Measurements from ENCODE around the gene SERPINA3. TPM values are rescaled to one million over a fixed set of nuclear protein-coding genes. Genes with fewer than 3 reads are reported as not detected.
"Not testable (repeated sequence)": the region's sequence is repeated elsewhere in the genome, so short reads cannot be mapped to it uniquely, and the experiment has no call there.

The SERPINA3 gene
- polyA plus RNA-seq (2014; cell fraction: cytosol; rRNA removed), result not detected in 2 replicates
- polyA plus RNA-seq (2014; cell fraction: nucleus; rRNA removed), result not detected in 2 replicates

DNA sequence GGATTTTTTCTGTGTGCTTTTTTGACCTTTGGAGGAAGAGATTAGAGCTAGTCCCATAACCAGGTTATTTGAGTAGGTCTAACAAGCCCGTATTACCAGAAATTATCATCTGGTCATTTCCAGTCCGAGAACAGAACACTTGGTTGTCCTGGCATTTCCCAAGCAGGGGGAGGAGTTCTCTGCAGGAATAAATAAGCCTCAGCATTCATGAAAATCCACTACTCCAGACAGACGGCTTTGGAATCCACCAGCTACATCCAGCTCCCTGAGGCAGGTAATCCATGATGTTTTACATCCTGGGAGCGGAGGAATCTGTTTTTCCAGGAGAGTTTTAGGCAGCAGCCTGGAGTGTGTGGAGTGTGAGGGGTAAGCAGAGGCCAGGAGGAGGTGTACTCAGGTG, at the start of gene SERPINA3:
TSS of gene SERPINA3 (plus strand) at position 218 of the 400 bp plus-strand sequence. CDS start 2,051 bp downstream, outside the sequence.
- DNase-seq (ENCODE audit: low spot score), result no peak

GRCh38 chr14:94562941-94563883, 49.0 kb upstream of the SERPINA3 start:
- no peak for DNase-seq (ENCODE audit: low spot score)

DNA sequence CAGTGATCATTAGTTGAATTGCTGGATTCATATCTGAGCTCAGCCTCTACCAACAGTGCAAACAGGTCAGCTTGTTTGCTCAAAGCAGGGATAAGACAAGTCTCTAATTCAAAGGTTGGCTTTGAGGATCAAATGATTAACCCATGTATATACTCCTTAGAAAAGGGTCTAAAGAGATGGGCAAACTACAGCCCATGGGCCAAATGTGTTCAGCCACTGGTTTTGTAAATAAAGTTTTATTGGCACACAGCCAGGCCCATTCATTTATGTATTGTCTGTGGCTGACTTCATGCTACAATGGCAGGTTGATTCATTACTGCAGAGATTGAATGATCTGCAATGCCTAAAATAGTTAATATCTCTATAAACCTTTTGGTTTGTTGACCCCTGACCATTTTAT, 47.8 kb upstream of the SERPINA3 start:
- DNase-seq (ENCODE audit: low spot score), result no peak

- DNase-seq (ENCODE audit: low spot score), result no peak
Measured at GRCh38 chr14:94568186-94568585, 44.0 kb upstream of the SERPINA3 start.

GRCh38 chr14:94569381-94570001, 42.7 kb upstream of the SERPINA3 start:
- DNase-seq (ENCODE audit: low spot score), result no peak

GRCh38 chr14:94570002-94570400, 42.2 kb upstream of the SERPINA3 start:
- DNase-seq (ENCODE audit: low spot score), result no peak

GRCh38 chr14:94570440-94570839, 41.8 kb upstream of the SERPINA3 start:
- DNase-seq (ENCODE audit: low spot score), result no peak

GRCh38 chr14:94571395-94571794, 40.8 kb upstream of the SERPINA3 start:
- no peak for DNase-seq (ENCODE audit: low spot score)

DNA sequence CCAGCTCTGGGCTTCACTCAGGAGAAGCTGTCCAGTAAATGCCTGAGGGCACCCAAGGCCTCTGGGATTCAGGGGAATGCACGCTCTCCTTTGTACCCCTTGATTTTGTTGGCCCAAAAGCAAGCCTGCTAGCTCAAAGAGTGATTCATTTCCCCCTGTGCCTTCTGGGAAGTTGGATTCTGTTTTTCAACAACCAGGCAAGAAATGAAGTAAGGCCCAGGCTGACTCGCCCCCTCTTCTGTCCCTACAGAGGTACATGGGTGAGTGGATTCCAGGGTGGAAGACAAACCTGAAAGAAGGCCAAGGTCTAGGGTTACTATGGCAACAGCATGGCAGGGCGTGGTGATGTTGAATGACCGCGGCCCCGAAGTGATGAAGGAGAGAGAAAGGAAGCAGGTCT, 40.2 kb upstream of the SERPINA3 start:
- DNase-seq (ENCODE audit: low spot score), result no peak

DNA sequence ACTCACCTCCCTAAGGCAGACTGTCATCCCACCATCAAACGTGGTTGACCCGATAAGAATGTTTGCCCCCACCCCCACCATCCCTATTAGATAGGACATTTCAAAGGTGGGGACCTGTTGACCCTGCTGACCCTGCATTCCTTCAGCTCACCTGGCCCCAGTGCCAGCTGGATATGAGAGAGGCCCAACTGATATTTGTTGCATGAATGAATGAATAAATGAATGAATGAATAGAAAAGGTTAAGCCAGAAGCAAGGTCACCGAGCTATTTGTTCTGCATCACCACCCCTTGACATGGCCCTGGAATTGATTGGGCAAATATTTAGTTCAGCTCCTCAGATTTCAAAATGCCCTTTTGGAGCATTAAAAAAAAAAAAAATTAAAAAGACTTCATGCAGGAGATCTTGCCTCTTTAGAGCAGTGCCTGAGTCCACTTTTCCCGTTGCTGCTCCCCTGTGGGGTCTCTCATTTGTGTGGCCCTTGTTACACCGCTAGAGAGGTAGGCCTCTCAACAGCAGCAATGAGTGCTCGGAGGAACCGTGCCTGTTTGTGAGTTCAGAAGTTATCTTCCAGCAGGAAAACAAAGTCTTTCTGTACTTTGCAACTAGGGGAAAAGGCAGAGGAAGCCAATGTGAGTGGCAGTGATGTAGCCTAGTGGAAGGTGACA, 39.4 kb upstream of the SERPINA3 start:
- no peak for DNase-seq (ENCODE audit: low spot score)

DNA sequence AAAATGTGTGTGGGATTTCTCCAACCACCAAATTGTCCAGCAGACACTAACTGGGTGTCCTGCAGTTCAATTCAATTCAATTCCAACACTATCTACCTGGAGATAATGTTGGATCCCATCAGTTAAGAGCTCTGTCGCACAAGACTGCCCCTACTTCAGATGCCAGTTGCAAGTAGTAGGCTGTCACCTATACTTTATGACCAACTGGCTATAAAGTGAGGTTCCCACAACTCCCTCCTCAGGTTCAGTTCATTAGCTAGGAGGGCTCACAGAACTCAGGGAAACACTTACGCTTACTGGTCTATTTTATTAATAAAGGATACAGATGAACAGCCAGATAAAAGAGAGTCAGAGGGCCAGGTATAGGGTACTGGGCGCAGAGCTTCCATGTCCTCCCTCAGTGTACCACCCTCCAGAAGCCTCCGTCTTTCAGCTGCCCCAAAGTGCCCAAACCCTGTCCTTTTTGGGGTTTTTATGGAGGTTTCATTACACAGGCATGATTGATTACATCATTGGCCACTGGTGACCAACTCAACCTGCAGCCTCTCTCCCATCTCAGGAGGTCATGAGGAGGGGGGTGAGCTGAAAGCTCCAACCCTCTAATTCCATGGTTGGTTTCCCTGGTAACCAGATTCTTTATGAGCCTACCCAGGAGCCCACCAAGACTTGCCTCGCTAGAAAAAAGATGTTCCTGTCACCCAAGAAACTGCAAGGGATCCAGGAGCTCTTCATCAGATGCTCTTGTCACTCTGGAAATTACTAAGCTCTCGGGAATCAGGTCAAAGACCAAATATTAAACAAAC, 38.5 kb upstream of the SERPINA3 start:
- DNase-seq (ENCODE audit: low spot score), result no peak

DNA sequence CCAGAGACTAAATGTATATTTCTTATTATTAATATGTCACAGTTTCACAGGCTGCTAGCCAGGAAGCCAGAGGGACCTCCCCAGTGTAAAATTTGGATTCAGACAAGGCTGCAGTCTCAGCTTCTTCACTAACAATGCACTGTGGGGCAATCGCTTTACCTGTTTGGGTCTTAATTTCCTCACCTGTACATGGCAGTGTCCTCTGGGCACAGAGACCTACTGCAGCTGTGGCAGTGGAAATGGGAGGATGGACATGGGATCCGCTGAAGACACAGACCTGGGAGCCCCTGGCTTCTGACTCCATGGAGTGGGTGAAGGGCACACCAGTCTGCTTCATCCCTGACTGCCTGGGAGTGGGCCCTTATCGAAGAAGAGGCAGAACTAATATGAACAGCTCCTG, 37.9 kb upstream of the SERPINA3 start:
- DNase-seq (ENCODE audit: low spot score), result no peak

- no peak for DNase-seq (ENCODE audit: low spot score)
Measured at GRCh38 chr14:94575730-94576585, 36.2 kb upstream of the SERPINA3 start.

DNA sequence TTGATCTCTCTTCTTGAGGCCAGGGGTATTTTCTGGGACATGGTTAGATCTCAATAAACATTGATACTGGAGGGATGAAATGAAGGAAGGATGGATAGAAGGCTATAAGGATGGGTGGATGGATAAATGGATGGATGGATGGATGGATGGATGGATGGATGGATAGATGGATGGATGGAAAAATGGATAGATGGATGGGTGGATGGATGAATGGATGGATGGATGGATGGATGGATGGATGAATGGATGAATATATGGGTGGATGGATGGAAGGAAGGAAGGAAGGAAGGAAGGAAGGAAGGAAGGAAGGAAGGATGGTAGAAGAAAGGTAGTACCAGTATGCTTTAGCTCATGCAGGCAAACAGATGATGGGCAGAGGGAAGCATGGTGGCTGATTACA, 34.7 kb upstream of the SERPINA3 start:
- DNase-seq (ENCODE audit: low spot score), result not testable (repeated sequence)

GRCh38 chr14:94578712-94579111, 33.5 kb upstream of the SERPINA3 start:
- no peak for DNase-seq (ENCODE audit: low spot score)

DNA sequence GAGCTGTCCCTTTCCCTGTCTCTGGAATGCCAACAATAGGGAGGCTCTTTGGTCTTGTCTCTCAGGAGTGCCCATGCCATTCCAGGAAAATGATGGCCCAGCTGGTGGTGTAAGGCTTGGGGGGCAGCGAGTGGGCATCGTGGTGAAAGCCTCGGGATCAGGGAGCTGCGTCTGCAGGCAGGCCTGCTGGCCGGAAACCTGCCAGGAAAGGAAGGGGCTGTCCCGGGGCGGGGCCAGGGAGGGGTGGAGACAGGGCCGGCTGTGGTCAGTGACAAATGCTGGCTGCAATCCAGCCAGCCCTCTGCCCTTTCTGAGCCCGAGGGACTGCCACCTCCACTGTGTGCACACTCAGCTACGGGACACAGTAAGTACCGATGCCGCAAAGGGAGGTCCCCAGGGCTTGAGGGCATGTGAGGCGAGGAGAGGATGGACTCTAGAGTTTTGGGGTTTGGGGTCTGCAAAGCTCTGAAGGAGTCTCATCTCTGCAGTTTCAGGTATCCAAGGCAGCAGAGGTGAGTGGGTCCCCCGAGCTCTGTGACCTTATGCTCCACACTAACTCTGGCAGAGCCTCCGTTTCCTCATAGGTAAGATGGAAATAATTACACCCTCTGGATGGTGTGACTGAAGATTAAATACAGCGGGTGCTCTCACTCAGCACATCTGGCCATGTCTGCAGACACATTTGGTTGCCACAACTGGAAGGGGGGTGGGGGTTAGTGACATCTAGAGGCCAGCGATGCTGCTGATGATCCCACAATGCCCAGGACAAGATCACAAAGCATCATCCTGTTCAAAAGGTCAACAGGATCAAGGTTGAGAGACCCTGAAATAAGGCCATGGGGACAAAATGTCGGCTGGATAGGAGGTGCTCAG, 30.8 kb upstream of the SERPINA3 start, which contains the start of gene SERPINA5:
TSS of gene SERPINA5 (plus strand) at position 300 of the 873 bp plus-strand sequence. CDS start 5,937 bp downstream, outside the sequence.
- DNase-seq (ENCODE audit: low spot score), result no peak

GRCh38 chr14:94582199-94582750, 29.9 kb upstream of the SERPINA3 start:
- DNase-seq (ENCODE audit: low spot score), result no peak

GRCh38 chr14:94582851-94583250, 29.3 kb upstream of the SERPINA3 start:
- DNase-seq (ENCODE audit: low spot score), result no peak

DNA sequence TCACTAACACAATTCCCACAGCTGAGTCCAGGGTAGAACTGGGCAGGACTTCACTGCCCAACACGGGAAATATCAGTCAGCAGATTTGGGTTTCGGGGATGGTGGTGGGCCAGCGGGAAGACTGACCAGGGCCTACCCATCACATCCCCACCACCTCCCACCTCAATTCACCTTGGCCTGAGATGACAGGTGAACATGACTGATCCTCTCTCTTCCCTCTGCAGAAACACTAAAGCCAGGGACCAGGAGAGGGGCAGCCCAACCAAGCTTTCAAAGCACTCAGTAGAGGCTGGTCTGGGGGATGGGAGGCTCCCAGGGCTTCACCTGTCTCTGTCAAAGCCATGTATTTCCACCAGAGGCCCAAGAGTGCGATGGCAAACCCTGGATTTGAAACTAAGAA, 28.6 kb upstream of the SERPINA3 start:
- DNase-seq (ENCODE audit: low spot score), result no peak

Data from SK-N-DZ (cell line).